KG1 (cell line): ENCODE results near the gene ZC3H11A.

Source experiments
- DNase-seq: peaks from one replicate; lab custom pipeline; 2025; lab: John Stamatoyannopoulos, UW

ZC3H11A gene

DNA sequence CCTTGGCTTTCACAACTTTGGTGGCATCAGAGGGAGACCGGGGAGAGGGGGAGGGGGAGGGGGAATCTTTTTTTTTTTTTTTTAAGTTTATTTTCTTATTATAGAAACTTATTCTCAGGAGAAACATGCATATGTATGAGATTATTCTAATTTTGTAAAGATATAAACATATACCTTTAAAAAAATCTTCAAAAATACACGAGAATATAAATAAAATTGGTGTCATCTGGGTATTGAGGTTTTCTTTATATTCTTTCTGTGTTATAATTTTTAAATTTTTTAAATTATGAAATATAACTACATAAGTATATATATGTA is 47.1 kb downstream of the ZC3H11A start:
- no peak for DNase-seq

DNA sequence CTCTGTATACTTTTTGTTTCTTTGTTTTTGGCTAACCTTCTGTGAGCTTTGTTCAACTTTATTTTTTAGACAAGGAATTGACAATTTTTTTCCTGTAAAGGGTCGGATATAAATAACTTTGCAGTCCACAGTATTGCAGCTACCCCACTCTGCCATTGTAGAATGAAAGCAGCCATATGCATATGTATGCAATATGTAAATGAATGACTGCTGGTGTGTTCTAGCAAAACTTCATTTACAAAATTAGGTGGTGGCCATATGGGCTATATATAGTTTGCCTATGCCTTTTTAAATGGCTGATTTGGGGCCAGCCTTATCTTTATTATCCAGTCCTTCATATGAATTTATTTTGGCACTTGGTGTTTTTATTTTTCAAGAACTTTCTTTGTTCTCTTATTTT is 48.0 kb downstream of the ZC3H11A start:
- no peak for DNase-seq
